ENCODE data around the gene GRIN1.
"Not testable (repeated sequence)": the region's sequence is repeated elsewhere in the genome, so short reads cannot be mapped to it uniquely, and the experiment has no call there.

GRIN1 gene

GRCh38 chr9:137111788-137112563 is 27.0 kb upstream of the GRIN1 start:
- no peak for DNase-seq (ENCODE audit: low read depth)

GRCh38 chr9:137112564-137113384 is 26.2 kb upstream of the GRIN1 start:
- DNase-seq (ENCODE audit: low read depth) = no peak

- no peak for DNase-seq (ENCODE audit: low read depth)
These were observed 25.4 kb upstream of the GRIN1 start for GRCh38 chr9:137113385-137114159.

GRCh38 chr9:137114220-137114612 is 24.7 kb upstream of the GRIN1 start:
- no peak for DNase-seq (ENCODE audit: low read depth)

- DNase-seq (ENCODE audit: low read depth) = no peak
These were observed 24.2 kb upstream of the GRIN1 start, which contains the start of gene DPP7 for GRCh38 chr9:137114613-137115393. Gene DPP7 (minus strand): TSS chr9:137114733. CDS start chr9:137114713, 20 bp downstream.

- no peak for DNase-seq (ENCODE audit: low read depth)
These were observed 23.4 kb upstream of the GRIN1 start for GRCh38 chr9:137115394-137116026.

GRCh38 chr9:137116027-137116507 is 22.9 kb upstream of the GRIN1 start:
- no peak for DNase-seq (ENCODE audit: low read depth)

GRCh38 chr9:137116728-137117127 is 22.2 kb upstream of the GRIN1 start:
- no peak for DNase-seq (ENCODE audit: low read depth)

GRCh38 chr9:137117269-137117731 is 21.7 kb upstream of the GRIN1 start:
- DNase-seq (ENCODE audit: low read depth) = no peak

- not testable (repeated sequence) for DNase-seq (ENCODE audit: low read depth)
These were observed 20.8 kb upstream of the GRIN1 start for GRCh38 chr9:137118092-137118603.

- DNase-seq (ENCODE audit: low read depth) = not testable (repeated sequence)
These were observed 16.8 kb upstream of the GRIN1 start for GRCh38 chr9:137121927-137122795.

- DNase-seq (ENCODE audit: low read depth) = not testable (repeated sequence)
These were observed 16.0 kb upstream of the GRIN1 start for GRCh38 chr9:137122796-137123467.

GRCh38 chr9:137123468-137123837 is 15.5 kb upstream of the GRIN1 start:
- DNase-seq (ENCODE audit: low read depth) = no peak

GRCh38 chr9:137123952-137124462 is 14.9 kb upstream of the GRIN1 start:
- not testable (repeated sequence) for DNase-seq (ENCODE audit: low read depth)

GRCh38 chr9:137126786-137127185 is 12.2 kb upstream of the GRIN1 start:
- DNase-seq (ENCODE audit: low read depth) = no peak

GRCh38 chr9:137127301-137128157 is 11.4 kb upstream of the GRIN1 start:
- DNase-seq (ENCODE audit: low read depth) = no peak

GRCh38 chr9:137128158-137128861 is 10.6 kb upstream of the GRIN1 start:
- no peak for DNase-seq (ENCODE audit: low read depth)

Measured in HS-27A (cell line).